DMS153 (cell line): Measurements from ENCODE around the gene LTK.

ENCODE experiments used
- DNase-seq: peaks from one replicate; lab custom pipeline; 2025; lab: John Stamatoyannopoulos, UW

Gene LTK

DNA sequence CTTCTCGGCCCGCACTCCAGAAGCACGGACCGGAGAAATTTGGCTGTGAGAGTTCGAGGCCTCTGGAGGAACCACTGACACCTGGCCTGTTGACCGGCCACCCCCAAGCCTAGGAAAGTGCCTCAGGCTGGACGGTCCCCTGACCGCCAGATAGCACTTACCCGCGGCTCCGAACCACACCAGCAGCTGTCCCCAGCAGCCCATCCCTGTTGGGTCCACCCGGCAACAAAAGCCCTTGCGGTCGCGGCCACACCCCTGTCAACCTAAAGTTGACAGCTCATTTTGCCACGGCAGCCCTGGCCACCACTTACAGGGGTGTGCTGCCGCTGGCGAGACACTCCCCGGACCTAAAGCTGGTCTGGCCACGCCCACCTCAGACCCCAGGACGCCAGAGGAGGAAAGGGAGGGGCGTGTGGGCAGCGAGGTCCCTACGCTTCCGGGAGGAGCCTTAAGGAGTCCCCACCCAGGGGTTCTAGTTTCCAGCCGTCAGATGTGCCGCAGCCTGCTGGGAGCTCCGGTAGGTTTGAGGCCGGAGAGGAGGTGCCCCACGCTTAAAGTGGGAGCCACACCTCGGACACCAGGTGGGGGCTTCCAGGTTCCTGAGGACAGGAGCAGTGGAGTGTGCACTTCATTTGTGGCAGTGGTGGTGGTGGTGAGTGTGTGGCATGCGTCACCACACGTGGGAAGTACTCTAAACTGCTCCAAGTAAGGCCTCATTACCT, at the start of gene LTK:
LTK (minus strand) TSS at position 322 of the 722 bp plus-strand sequence; CDS start at position 204, 118 bp downstream.
- no peak for DNase-seq

DNA sequence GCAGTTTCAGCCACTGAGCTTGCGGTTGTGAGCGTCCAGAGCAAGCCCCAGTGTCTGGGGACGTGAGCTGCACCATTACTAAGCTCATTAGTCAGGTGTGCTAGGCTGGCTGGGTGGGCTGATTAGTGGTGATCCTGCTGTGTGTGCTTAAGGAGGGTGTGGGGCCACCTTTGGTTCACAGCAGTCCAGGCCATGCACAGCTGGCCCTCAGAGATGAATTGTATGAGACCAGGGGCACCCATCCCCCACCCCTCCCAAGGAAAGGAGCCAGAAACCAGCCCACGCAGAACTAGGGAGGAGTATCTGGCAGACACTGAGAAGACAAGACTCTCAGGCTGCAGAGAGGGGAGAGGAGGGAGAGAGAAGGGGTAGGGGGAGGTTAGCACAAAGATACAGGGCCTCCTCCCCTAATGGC, 49.2 kb upstream of the LTK start:
- no peak for DNase-seq

GRCh38 chr15:41562244-41562643, 48.6 kb upstream of the LTK start:
- DNase-seq, result no peak

GRCh38 chr15:41561777-41562145, 48.1 kb upstream of the LTK start:
- no peak for DNase-seq

DNA sequence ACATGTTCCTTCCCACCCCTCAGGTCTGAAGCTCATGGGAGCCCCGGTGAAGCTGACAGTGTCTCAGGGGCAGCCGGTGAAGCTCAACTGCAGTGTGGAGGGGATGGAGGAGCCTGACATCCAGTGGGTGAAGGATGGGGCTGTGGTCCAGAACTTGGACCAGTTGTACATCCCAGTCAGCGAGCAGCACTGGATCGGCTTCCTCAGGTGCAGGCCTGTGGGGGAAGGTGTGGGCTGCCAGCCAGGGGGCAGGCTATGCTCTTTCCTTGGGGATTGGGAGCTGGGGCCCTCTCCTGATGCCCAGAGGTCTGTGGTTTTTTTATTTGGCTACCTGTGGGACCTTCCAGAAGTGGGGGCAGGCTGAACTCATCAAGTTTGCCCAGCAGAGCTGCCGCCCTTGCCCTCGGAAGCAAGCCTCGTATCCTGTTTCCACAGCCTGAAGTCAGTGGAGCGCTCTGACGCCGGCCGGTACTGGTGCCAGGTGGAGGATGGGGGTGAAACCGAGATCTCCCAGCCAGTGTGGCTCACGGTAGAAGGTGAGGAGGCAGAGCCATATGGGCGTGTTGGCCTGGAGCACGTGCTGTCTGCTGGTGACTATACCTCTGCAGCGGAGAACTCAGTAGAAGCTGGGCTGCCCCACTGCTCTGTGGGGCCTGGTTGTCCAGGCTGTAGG, 47.6 kb upstream of the LTK start:
- DNase-seq, result no peak

DNA sequence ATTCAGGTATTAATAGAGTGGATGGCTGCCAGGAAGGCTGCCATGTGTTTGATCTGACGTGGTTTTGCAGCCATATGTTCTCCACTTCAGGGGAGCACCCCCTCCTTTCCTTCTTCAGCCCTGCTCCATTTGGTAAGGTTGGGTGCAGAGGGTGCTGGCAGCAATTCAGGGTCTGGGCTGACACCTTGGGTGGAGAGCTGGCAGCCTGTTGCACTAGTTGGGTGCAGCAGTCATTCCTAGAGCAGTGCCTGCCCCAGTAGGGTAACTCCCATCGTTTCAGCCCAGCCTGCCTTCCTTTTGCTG, 46.9 kb upstream of the LTK start:
- no peak for DNase-seq

DNA sequence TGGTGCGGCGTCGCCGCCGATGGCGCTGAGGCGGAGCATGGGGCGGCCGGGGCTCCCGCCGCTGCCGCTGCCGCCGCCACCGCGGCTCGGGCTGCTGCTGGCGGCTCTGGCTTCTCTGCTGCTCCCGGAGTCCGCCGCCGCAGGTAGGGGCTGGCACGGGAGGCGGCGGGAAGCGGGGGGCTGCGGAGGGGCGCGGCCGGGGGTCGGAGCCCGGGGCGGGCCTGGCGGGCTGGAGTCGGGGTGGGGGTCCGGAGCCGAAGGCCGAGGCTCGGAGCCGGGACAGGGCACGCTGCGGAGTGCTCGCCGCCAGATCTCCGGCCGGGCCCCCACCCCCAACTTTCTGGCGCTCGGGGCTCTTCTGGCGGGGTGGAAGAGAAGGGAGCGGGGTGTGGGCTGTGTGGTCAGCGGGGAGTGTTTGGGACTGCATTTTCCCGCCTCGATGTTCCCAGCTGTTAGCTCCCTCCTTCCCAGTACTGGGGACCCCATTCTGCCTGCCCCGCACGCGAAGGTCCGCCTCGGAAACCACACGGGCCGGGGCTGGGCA, 45.7 kb upstream of the LTK start:
- DNase-seq, result no peak

GRCh38 chr15:41558400-41559238, 45.0 kb upstream of the LTK start, which contains the start of gene TYRO3:
Gene TYRO3 (plus strand): TSS chr15:41559212. CDS start chr15:41559258, 46 bp downstream.
- DNase-seq, result no peak

- DNase-seq, result no peak
These were observed 44.2 kb upstream of the LTK start for GRCh38 chr15:41557673-41558399.

GRCh38 chr15:41556677-41557076, 43.0 kb upstream of the LTK start:
- no peak for DNase-seq

DNA sequence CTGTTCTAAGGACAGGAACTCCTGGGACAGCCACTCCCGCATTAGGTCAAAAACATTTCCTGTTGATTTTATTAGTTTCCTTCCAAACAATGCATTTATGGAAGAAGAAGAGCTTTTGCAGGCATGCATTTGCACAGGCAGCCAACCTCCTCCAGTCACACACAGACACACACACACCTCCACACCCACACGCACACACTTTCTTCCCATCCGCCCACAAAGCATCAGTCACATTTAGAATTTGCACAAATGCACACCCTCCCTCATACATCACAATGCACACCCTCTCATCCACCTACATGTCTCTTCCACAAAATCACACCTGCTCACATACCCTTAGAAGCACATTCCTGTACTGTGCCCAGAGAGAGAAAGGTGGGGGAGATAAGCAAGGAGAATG, 41.3 kb upstream of the LTK start:
- DNase-seq, result no peak

DNA sequence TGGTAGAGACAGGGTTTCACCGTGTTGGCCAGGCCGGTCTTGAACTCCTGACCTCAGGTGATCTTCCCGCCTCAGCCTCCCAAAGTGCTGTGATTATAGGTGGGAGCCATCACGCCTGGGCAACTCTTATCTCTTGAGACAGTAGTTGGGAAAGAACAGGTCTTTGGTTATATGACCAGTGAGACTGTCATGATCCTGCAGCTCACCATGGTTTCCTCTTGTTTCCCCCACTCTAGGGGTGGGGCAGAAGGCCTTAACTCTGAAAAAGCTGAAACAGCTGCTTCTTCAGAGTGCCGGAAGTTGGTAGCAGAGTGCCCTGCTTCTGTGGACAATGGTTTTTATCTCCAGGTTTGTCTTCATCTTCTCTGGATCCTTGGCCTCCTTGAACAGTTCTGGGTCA, 40.7 kb upstream of the LTK start:
- DNase-seq, result no peak

DNA sequence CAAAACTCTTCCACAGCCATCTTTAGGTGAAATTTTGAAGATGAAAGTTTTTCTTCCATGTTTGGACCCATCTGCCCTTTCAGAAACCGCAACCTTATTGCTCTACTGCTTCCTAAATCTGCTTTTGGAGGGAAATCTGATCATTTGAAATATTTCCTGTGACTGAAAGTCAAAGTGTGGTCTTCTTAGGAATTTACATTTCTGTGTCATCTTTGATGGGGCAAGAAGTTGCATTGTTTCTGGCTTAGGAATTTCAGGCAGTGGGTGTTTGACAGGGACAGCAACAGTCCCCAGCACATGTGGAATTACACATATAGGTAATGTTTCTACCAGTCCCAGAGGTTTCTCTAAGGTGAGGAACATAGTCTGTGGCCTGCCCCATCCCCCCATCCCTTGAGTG, 40.1 kb upstream of the LTK start:
- DNase-seq, result no peak

DNA sequence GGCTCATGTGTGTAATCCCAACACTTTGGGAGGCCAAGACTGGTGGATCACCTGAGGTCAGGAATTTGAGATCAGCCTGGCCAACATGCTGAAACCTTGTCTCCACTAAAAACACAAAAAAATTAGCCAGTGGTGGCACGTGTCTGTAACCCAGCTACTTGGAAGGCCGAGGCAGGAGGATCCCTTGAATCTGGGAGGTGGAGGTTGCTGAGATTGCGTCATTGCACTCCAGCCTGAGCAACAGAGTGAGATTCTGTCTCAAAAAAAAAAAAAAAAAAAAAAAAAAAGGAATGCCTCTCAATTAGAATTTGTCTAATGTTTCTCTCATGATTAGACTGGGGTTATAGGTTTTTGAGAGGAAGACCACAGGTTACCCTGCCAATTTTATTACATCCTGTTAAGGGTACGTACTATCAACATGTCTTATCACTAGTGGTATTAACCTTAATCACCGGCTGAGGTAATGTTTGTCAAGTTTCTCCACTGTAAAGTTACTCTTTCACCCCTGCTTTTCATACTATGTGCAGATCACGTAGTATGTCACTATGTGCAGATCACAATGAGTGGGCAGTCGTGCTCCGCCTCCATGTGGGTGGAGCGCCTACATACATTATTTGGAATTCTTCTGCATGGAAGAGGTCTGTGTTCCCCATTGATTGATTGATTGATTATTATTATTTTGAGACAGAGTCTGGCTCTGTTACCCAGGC, 36.6 kb upstream of the LTK start:
- no peak for DNase-seq

- DNase-seq, result no peak
These were observed 33.5 kb upstream of the LTK start for GRCh38 chr15:41546851-41547786.

DNA sequence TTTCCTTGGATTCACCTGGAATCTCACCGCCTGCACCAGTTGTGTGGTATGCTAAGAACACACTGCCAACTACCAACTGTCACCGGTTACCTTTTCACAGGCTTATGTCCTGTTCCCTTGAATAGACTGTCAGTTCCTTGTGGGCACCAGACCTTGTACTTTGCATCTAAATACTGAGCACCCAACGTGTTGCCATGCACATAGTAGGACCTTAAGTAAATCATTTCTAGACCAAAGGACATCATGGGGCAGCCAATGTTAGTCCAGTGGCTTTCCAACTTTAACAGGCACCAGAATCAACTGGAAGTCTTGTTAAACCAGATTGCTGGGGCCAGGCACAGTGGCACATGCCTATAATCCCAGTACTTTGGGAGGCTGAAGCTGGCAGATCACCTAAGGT, 31.6 kb upstream of the LTK start:
- no peak for DNase-seq

- no peak for DNase-seq
These were observed 31.0 kb upstream of the LTK start for GRCh38 chr15:41544650-41545015.

GRCh38 chr15:41543521-41543870, 29.9 kb upstream of the LTK start:
- DNase-seq, result no peak

GRCh38 chr15:41536866-41537265, 23.2 kb upstream of the LTK start:
- DNase-seq, result no peak

DNA sequence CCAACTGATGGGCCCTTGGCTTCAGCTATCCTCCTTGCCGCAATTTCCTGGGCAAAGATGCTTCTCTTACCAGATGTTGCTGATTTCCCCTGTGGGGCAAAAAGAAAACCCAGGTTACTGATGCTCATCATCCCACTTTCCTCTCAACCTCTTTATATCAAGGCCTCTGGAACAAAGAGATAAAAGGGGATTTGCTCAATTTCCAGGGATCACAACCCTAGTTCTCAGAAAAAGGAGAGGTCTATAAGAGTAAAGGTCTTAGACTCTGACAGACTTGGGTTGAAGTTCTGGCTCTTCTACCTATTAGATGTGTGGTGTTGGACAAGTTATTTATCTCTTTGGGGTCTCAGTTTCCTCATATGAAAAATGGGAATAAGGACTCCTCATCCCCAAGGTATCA, 21.9 kb upstream of the LTK start:
- DNase-seq, result no peak
